ENCODE data around the gene PADI1. TPM values are rescaled to one million over a fixed set of nuclear protein-coding genes. Genes with fewer than 3 reads are reported as not detected.

Gene PADI1
- total RNA-seq, 2 experiments from 2014 or later, result not detected

- Mint-ChIP-seq H3K4me3 (no peak overlapping the region), H3K27ac (no peak overlapping the region), H3K36me3 (no peaks in the 10 kb centered on the region), H3K4me1 (no peaks in the 10 kb centered on the region), H3K27me3 (peaks cover 29% of the 10 kb centered on the region), H3K9me3 (peaks cover under 1% of the 10 kb centered on the region)
- DNase-seq, result no peak
Observed at GRCh38 chr1:17293681-17294425, 88.9 kb downstream of the PADI1 start.

GRCh38 chr1:17295292-17295691 lies 90.4 kb downstream of the PADI1 start:
- Mint-ChIP-seq H3K27ac (no peak overlapping the region), H3K9me3 (peaks cover 1% of the 10 kb centered on the region), H3K36me3 (no peaks in the 10 kb centered on the region), H3K4me3 (no peak overlapping the region), H3K4me1 (no peaks in the 10 kb centered on the region), H3K27me3 (peaks cover 22% of the 10 kb centered on the region)
- DNase-seq, result no peak

Other genes starting within 250 kb of the PADI1 start
- gene MFAP2, start 224.5 kb upstream of the PADI1 start, total RNA-seq, result not detected
- 10 to 100 TPM; 24.3 to 26.8 TPM for gene ATP13A2, start 193.2 kb upstream of the PADI1 start, total RNA-seq
- 100 to 1,000 TPM; 144 to 171 TPM for gene SDHB, start 151.1 kb upstream of the PADI1 start, total RNA-seq
- gene PADI2, start 85.7 kb upstream of the PADI1 start, total RNA-seq, result under 1 TPM in 1 of 2 experiments, not detected in 1; 0.06 TPM
- not detected for gene PADI3, start 44.0 kb downstream of the PADI1 start, total RNA-seq
- gene PADI4, start 103.1 kb downstream of the PADI1 start, total RNA-seq, result 1 to 10 TPM; 3.7 to 4.2 TPM
- gene PADI6, start 167.1 kb downstream of the PADI1 start, total RNA-seq, result not detected
- 100 to 1,000 TPM; 192 to 196 TPM for gene RCC2, start 234.5 kb downstream of the PADI1 start, total RNA-seq